HuH-7 (cell line): ENCODE measurements around the gene EYA3.
"Not testable (repeated sequence)": the region's sequence is repeated elsewhere in the genome, so short reads cannot be mapped to it uniquely, and the experiment has no call there.

Source experiments
- DNase-seq: peaks from one replicate; pipeline ENCODE4 v3.0.0; 2011; ENCODE audit warnings: low spot score

Gene EYA3

DNA sequence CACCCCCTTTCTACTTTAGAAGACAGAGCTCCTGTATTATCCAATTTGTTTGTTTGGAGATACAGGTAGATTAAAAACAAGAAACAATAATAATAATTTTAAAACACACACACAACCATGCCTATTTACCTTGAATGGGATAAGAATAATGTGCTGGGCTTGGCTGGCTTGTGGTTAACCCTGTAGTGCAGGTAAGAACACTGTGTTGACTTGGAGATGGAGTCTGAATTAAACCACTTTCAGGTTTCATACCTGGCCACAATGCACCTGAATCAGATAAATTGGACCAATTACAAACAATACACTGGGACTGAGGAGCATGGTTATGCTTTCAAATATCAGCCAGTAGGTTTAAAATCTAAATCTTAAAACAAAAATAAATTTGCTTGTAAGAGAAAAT is 60.8 kb downstream of the EYA3 start:
- no peak for DNase-seq

DNA sequence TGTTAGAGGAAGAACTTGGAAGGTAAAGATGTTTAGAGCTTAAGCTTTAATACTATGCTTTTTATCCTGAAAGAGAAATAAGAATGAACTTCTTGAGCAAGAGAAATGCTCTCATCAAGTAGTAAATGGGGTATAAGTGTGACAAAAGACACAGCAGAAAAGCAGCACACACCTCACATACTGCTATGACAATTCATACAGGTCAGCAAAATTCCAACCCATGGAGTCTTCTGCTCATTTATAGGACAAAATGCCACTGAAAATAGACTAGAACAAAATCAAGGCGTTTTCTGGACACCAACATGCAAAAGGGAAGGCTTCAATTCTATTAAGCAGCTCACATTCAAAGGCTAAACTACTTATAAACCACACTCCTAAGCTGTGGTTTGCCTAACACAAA is 61.2 kb downstream of the EYA3 start:
- no peak for DNase-seq

DNA sequence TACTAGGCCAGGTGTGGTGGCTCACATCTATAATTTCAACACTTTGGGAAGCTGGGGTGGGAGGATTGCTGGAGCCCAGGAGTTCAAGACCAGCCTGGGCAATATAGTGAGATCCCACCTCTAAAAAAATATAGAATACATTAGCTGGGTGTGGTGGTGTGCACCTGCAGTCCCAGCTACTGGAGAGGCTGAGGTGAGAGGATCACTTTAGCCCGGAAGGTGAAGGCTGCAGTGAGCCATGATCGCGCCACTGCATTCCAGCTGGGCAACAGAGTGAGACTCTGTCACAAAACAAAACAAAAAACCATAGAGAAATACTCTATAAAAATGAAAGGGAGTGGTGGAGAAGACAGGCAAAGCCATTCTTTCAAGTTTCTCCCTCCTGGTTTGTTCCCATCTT is 62.1 kb downstream of the EYA3 start:
- no peak for DNase-seq

DNA sequence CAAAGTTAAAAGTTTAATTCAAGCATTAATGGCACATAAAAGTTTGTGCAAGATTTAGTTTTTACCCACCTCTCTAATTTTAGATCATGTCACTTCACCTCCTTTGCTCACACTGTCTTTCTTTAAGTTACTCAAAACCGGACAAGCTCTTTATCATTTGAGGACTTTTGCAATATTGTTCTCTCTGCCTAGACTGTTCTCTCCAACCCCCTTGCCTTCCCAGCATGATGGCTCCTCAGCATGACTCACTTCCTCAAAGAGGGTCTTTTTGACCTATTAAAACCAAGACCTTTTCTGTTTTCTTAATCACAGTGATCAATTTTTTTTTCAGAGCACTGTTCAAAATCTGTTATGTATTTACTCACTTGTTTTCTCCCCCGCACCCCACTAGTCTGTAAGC is 67.3 kb downstream of the EYA3 start:
- DNase-seq: no peak

DNA sequence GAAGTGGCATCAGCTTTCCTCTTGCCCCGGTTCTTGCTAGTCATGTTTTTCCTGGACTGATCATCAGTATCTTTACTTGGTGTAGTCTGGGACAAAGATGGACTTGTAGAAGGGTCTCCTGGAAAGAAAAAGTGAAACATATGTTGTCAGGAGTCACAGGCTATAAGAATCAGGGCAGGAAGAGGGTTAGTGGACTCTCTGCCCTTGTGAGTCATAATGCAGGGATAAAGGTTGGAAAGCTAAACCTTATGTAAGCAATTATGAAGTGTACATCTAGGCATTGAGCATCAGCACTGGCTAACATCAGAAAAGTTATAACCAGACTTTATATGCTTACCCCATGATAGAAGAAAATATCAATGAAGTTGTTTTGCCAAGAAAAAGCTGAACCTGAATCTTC is 77.4 kb downstream of the EYA3 start:
- DNase-seq: no peak

DNA sequence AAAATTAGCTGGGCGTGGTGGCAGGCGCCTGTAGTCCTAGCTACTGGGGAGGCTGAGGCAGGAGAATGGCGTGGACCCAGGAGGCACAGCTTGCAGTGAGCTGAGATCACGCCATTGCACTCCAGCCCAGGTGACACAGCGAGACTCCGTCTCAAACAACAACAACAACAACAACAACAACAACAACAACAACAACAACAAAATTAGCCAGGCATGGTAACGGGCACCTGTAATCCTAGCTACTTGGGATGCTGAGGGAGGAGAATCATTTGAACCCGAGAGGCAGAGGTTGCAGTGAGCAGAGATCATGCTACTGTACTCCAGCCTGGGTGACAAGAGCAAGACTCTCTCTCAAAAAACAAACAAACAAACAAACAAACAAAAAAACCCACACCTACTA is 85.3 kb downstream of the EYA3 start:
- not testable (repeated sequence) for DNase-seq

DNA sequence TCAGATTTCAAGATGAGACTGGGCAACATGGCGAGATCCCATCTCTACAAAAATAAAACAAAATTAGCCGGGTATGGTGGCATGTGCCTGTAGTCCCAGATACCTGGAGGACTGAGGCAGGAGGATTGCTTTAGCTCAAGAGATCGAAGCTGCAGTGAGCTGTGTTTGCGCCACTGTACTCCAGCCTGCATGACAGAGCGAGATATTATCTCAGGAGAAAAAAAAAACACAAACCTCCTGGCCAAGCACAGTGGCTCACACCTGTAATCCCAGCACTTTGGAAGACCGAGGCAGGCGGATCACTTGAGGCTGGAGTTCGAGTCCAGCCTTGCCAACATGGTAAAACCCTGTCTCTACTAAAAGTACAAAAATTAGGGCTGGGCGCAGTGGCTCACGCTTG is 85.8 kb downstream of the EYA3 start:
- DNase-seq: no peak

DNA sequence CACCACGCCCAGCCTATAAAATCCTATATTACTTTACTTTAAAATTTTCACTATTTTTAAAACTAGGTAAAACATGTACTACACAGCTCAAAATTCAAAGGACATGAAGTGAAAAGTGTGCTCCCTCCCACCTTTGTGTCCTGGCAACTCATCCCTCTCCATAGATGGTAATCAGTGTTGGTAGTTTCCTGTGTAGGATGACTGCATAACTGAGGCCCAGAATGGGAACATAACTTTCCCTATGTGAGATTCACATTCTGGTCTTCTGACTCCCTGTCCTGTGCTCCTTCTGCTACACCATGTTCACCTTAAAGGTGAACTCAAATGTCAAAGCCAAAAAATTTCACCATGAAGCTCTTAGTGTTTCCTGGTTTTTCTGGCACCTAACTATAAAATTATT is 89.4 kb downstream of the EYA3 start:
- no peak for DNase-seq

DNA sequence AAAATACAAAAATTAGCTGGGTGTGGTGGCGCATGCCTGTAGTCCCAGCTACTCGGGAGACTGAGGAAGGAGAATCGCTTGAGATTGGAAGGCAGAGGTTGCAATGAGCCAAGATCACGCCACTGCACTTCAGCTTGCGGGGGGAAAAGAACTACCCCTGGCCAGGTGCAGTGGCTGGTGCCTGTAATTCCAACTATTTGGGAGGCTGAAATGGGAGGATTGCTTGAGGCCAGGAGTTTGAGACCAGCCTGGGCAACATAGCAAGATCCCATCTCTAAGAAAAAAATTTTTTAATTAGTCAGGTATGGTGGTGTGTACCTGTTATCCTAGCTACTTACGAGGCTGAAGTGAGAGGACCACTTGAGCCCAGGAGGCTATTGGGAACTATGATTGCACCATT is 93.9 kb downstream of the EYA3 start:
- not testable (repeated sequence) for DNase-seq

DNA sequence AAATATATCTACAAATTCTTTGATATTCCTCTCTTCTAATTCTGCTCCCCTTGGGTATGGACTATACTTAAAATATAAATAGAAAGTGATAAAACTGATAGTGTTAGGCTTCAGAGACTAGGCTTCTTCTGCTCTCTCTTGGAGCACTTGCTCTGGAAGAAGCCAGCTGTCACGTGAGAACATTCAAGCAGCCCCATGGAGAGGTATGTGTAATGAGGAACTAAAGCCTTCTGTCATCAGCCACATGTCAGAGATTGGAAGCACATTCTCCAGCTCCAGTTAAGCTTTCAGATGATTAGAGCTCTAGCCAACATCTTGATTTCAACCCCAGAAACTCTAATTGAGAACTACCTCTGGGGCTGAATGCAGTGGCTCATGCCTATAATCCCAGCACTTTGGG is 94.3 kb downstream of the EYA3 start:
- DNase-seq: no peak

DNA sequence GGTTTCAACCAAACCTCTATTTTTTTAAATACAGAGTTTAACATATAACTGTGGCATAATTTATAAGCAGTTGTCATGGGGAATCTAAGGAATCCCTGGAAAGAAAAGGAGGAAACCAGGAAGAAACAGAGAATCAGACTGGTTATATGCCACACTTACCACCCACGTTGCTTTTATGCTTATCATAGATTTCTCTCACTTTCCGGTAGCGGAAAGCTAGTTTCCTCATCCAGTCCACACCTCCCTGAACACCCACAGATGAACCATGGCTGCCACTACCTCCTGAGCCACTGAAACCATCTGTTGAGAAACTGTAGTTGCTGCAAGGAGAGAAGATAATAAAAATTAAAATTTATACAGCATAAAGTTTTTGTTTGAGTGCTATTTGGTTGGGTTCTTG is 95.2 kb downstream of the EYA3 start:
- no peak for DNase-seq

DNA sequence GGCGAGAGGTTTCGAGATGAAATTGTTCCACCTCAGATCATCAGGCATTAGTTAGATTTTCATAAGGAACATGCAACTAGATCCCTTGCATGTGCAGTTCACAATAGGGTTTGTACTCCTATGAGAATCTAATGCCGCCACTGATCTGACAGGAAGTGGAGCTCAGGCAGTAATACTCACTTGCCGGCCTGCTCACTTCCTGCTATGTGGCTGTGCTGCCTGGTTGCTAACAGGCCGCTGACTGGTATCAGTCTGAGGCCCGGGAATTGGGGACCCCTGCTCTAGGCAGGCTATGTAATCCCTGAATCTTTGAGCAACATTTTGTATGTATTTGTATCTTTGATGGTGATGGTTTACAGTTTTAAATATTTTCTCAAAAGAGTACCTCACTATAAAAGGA is 96.1 kb downstream of the EYA3 start:
- no peak for DNase-seq

DNA sequence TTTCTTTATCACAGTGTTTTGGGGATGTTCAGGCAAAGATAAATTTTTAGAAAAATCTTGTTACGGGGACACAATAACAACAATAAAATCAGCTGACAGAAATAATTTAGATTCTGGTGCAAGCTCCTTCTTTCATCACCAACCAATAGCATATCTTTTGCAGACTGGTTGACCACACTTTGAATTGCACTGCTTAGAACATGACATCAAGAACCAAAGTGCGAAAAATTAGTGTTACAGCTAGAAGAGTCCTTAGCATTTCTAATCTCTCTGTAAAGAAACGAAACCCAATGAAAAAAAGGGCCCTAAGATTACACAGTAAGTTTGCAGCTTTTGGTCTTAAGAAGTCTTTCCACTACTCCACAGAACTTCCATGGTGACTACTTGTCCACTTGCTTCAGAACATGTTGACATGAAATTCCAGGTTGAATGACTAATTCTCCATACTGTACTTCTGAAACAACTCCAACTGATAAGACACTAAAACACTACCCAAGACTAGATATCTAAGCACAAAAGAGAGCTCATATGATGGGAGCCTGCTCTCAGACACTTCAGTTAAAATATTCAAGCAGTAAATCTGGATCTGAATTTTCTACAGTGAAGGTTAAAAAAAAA is 97.4 kb downstream of the EYA3 start:
- no peak for DNase-seq

DNA sequence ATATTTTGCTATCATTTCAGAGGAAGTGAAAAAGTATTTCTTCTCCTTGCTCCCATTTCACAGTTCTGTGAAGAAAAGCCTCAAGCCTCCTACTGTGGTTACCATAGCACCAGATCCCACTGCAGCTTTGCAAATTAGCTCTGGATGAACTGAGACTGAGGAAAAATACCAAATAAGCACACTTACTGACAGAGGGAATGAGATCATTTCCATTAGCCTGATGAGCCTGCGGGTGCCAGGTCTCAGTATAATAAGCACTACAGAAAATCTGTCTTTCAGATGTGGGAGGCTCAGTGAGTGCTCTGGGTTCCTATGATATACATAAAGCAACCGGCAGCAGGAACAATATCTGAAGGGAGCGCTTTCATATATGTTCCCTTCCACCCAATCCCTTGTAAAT is 107.3 kb downstream of the EYA3 start:
- DNase-seq: no peak

DNA sequence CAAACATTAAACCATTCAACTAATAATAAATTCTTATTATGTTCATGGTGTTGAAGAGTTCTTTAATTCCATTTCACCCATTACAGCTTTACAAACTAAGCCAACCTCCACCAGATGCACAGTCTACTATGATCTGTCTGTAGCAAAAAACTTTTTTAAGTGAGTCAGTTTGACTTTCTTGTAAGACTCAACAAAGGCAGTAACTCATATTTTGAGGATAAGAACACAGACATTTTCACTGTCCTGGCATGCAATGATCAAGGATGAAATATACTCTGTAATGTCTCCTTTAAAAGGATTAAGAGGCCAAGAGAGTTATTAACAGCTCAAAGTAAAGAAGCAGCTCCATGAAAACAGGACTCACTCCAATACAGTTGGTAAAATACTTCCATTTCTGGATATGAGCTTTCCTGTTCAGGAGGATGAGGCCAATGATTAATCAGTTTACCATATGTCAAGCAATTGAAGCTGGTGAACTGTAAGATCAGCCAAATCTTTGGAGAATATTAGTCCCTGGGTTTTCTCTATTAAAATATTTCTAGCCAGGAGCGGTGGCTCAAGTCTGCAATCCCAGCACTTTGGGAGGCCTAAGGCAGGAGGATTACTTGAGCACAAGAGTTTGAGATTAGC is 108.1 kb downstream of the EYA3 start:
- DNase-seq: no peak

DNA sequence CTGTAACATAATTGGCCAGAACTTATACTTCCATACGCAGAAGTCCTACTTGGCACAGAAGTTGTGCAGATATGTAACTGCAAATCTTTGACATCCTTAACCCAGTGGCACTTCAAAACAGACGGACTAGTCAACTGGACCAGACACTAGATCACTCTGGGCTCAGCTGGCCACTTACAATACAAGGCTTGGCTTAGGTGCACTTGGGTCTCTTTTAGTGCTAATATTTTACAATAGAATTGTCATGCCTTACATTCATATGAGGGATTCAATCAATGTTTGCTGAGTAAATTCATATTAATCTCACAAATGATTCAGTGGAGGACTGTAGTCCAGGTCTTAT is 108.6 kb downstream of the EYA3 start:
- DNase-seq: no peak

DNA sequence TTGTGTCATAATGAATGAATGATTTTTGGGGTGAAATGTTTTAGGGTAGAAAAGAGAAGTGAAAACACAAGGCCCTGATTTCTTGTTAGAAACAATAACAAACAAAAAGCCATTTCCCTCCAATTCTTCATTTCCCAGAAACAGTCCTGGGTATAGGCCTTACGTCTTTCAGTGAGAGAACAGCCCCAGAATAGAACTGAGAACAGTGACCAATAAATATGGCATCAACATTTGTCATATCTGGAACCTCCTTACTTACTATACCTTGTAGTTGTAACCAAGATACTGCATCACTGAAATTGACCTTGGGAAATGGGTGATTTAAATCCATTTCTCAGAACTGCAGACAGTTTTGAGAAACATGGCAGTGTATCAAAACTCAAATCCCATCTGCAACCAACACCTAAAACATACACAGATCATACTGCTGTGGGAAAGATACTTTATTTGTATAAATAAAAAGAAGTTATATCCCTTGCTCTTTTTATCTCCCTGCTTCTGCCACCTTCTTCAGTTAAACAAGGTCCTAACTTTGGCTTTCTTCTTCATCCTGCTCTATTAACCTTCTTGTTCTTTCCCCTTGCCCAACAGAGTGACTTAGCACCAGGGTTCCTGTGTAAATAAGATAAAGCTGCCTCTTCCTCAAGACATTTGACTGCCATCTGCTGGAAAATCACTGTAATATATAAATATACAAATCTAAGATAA is 109.1 kb downstream of the EYA3 start:
- no peak for DNase-seq

DNA sequence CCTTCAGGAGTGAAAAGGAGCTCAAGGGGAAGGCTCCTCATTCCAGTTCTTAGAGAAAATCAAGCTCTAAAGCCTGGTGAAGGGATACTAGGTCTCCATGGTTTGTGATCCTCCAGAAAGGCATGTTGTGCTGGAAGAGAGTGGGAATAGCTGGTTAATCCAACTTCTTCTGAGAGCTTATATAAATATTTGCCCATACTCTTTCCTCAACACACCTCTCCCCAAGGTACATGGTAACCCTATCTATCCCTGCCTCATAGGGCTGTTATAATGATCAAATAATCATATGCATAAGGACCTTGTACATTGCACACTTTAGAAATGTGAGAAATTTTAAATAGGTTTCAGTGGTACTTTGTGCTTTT is 114.0 kb downstream of the EYA3 start:
- DNase-seq: no peak

DNA sequence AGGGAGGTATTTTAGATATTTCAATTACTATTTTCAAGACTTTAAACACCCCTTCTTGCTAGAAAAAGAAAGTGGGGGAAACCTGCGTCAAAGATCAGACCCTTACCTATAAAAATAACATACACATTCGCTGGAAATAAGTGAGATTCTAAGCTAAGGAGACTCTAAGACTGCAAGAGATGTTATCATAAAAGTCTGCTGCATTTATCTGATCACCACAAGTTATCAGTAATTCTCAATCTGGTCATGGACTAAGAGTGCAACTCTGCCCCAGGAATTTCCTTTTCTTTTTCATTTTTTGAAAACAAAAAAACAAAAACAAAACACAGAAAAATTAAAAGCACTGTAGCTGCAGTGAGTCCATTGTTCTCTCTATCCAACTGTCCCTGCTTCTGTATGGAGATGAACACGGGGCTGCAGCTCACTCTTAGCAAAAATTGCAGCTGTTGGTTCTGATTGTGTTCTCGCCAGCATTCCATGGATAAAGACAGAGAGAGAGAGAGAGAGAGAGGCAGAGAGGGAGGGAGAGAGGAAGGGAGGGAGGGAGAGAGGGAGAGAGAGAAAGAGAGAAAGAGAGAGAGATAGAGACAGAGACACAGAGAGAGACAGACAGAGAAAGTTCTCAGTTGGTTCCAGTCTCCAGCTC is 114.5 kb downstream of the EYA3 start:
- no peak for DNase-seq

DNA sequence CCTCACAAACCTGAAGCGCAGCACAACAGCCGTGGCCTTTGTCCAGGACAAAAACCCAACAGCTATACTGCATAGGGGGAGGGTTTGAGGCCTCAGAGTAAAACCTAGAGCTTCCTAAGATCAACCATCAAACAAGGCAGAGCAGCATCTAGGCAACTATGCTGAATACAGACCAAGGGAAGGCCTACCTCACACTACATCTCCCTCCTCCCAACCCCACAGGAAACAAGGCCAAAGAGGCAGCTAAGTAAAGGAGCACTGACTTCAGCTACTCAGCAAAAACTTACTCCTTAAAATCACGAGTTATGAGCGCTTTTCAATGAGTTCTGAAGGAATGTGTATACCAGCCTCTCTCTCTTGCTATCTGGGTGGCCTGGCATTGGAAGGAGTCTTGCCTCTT is 116.3 kb downstream of the EYA3 start:
- DNase-seq: no peak

DNA sequence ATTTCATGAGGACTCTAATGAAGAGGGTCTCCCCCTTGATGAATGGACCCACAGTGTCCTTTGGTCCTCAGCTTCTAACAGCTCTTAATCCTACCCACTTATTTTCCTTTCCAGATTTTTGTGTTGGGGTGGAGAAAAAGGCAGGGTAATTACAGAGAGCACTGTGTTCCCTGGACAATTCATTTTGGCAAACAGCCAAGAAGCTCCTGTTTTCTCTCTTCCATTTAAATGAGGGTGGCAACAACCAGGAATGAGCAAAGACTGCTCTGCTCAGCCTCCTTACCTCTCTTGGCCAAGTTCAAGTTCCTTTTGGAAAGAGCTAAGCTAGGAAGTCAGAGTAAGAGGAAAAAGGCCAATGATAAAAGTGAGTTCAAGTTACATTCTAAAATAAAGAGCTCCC is 116.7 kb downstream of the EYA3 start:
- DNase-seq: no peak

DNA sequence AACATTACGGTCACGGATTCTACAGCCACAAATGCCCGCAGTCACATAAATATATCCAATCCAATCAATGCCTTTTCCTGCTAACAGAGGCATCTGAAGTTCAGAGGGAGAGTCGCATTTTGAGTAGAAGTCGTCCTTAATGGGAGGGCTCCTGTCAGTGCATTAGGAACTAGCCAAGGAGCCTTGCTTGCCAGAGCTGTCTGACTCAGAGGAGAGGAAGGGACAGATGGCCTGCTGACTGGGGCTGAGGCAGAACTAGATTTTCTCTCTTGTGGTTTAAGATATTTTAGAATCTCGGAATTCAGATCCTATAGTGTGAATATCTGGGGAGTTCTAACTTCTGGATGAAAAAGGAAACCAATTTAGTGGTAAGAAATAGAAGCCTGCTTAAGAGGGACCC is 118.0 kb downstream of the EYA3 start:
- no peak for DNase-seq

DNA sequence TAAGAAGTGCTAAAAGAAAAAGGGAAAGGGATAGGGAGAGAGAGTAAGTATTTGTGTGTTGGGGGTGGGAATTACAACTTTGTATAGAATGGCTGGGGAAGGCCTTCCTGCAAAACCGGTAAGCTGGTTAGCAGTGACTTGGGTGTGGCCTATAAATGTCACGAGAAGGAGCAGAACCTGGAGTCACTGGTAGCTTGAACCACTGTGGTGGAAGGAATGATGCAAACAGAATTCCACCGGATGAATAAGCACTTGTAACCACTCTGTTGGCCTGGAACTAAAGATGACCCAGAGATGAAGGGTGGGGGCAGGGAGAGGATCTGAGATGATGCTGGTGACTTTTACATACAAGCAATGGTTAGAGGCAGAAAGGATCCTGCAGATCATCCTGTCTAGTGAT is 119.7 kb downstream of the EYA3 start:
- DNase-seq: no peak
